Common myeloid progenitor, CD34-positive (primary cell): ENCODE measurements around the gene GFRA1.
"Not testable (repeated sequence)": the region's sequence is repeated elsewhere in the genome, so short reads cannot be mapped to it uniquely, and the experiment has no call there.

Source experiments
- CTCF ChIA-PET: fragments of 350-600 bp; sonication (Branson Sonifier 250); formaldehyde crosslinking; loops from one replicate; lab custom pipeline; 2021; ENCODE audit warnings: antibody characterized with exemption; lab: Charles Lee
- POLR2A ChIA-PET: fragments of 350-600 bp; sonication (Branson Sonifier 250); formaldehyde crosslinking; loops from one replicate; lab custom pipeline; 2021; ENCODE audit warnings: antibody characterized with exemption; lab: Charles Lee
- DNase-seq, 3 donors: peaks; one replicate each; pipeline versions ENCODE4 v3.0.0 to v3.0.0-alpha.2; 2013
- H3K27ac ChIP-seq, 2 experiments: 1 replicate in 1 of 2; 2 replicates in 1 of 2; pipeline ENCODE4 v1.7.0; 2013; ENCODE audit warnings: inconsistent platforms in 2 of 2, low read length in 2 of 2, mild to moderate bottlenecking in 2 of 2, low read depth in 1 of 2, moderate library complexity in 1 of 2; ENCODE audit not compliant: severe bottlenecking in 2 of 2, insufficient read depth in 1 of 2, poor library complexity in 1 of 2
- H3K27me3 ChIP-seq, 5 experiments: replicated peaks in 2 of 5; 1 replicate in 3 of 5; 2 replicates in 2 of 5; pipeline versions ENCODE4 v1.6.1 to v1.7.0; 2013; ENCODE audit warnings: low read length in 4 of 5, mild to moderate bottlenecking in 2 of 5, moderate library complexity in 2 of 5, inconsistent platforms in 1 of 5; ENCODE audit not compliant: insufficient read depth in 5 of 5, control insufficient read depth in 4 of 5
- H3K36me3 ChIP-seq, 4 experiments: 1 replicate in 2 of 4; 2 replicates in 2 of 4; pipeline versions ENCODE4 v1.6.1 to v1.7.0; 2013; ENCODE audit warnings: low read length in 3 of 4, control low read depth in 1 of 4, mild to moderate bottlenecking in 1 of 4; ENCODE audit not compliant: control insufficient read depth in 4 of 4, insufficient read depth in 4 of 4
- H3K4me1 ChIP-seq, 4 experiments: 1 replicate in 3 of 4; 2 replicates in 1 of 4; pipeline versions ENCODE4 v1.6.1 to v1.7.1; 2013; ENCODE audit warnings: low read length in 3 of 4, mild to moderate bottlenecking in 3 of 4, control low read depth in 1 of 4, inconsistent platforms in 1 of 4, moderate library complexity in 1 of 4; ENCODE audit not compliant: control insufficient read depth in 4 of 4, insufficient read depth in 4 of 4; ENCODE audit errors: control extremely low read depth in 1 of 4
- H3K4me3 ChIP-seq, 7 experiments: 1 replicate in 4 of 7; 2 replicates in 3 of 7; pipeline versions ENCODE4 v1.5.1 to v1.7.0; 2013; ENCODE audit warnings: mild to moderate bottlenecking in 7 of 7, low read length in 6 of 7, moderate library complexity in 6 of 7, inconsistent platforms in 2 of 7, low read depth in 2 of 7, control low read depth in 1 of 7; ENCODE audit not compliant: insufficient read depth in 4 of 7, control insufficient read depth in 1 of 7; ENCODE audit errors: extremely low read depth in 1 of 7
- H3K9me3 ChIP-seq, 5 experiments: 1 replicate in 4 of 5; 2 replicates in 1 of 5; pipeline versions ENCODE4 v1.6.1 to v1.7.1; 2013; ENCODE audit warnings: low read length in 4 of 5, mild to moderate bottlenecking in 2 of 5, inconsistent platforms in 1 of 5, low read depth in 1 of 5, moderate library complexity in 1 of 5; ENCODE audit not compliant: control insufficient read depth in 4 of 5, insufficient read depth in 2 of 5; ENCODE audit errors: control extremely low read depth in 1 of 5
- WGBS: methylation state at CpG from one replicate; pipeline ENCODE4 v1.1.5; 2013; ENCODE audit not compliant: insufficient coverage; 5-methylcytosine and 5-hydroxymethylcytosine counted together

Gene GFRA1

DNA sequence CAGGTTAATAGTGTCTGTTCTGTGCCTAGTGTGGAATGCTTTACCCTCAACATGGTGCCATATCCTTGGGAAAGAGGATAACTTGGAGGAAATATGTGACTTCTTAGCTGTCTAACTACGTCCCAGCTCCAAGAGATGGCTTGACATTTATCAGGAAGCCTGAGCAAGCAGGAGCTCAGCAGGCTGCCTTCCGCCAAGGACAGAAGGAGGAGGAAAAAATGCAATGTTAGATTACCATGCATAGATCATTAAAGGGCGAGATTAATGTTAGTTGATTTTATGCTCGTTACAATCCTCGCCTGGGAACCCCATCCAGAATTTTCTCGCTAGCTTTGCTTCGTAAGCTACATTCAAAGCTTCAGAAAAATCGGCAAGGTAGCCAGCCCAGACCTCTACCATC lies 97.8 kb downstream of the GFRA1 start:
- H3K4me3 ChIP-seq, result no peak overlapping the region
- H3K4me1 ChIP-seq, result no peaks in the 10 kb centered on the region
- no peaks in the 10 kb centered on the region for H3K27me3 ChIP-seq
- no peak overlapping the region for H3K27ac ChIP-seq
- 95% methylated on average over 8 of the region's 8 CpGs for WGBS
- no peak for DNase-seq
- CTCF ChIA-PET, result no interaction called here
- no peaks in the 10 kb centered on the region for H3K36me3 ChIP-seq
- no peaks in the 10 kb centered on the region for H3K9me3 ChIP-seq
- POLR2A ChIA-PET, result no interaction called here

GRCh38 chr10:116171505-116171904 lies 101.5 kb downstream of the GFRA1 start:
- no peak overlapping the region for H3K4me3 ChIP-seq
- H3K4me1 ChIP-seq, result no peaks in the 10 kb centered on the region
- H3K27me3 ChIP-seq, result no peaks in the 10 kb centered on the region
- no peak for DNase-seq
- no peak overlapping the region for H3K27ac ChIP-seq
- peaks cover 0 to 3% (median 0%) of the 10 kb centered on the region in 5 experiments for H3K9me3 ChIP-seq
- no peaks in the 10 kb centered on the region for H3K36me3 ChIP-seq
- ChIA-PET POLR2A (no interaction called here), CTCF (no interaction called here)
- WGBS, result 100% methylated on average over 4 of the region's 4 CpGs

DNA sequence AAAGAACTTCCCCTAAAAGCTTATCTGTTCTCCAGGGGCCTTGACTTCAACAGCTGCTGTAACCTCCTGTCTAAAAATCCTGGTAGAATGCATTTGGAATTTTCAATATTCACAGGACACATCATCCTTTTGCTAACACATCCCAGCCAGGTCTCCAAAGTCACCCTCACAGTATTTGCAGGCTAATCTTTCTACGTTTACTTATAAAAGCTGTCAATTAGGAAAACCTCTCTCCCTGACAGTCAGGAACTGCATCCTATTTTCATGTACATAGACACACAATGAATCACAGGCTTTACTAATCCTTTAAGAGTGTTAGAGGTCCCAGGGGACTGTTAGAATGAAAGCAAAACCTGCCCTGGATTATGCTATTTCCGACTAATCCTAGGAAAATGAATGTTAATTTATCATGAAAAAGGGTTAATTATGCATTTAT lies 102.2 kb downstream of the GFRA1 start:
- no peak for DNase-seq
- Histone ChIP-seq H3K27me3 (no peaks in the 10 kb centered on the region), H3K4me1 (no peaks in the 10 kb centered on the region), H3K9me3 (peaks cover 0 to 3% (median 0%) of the 10 kb centered on the region in 5 experiments), H3K4me3 (no peak overlapping the region), H3K36me3 (no peaks in the 10 kb centered on the region), H3K27ac (no peak overlapping the region)
- WGBS, result 65% methylated on average over 2 of the region's 2 CpGs
- POLR2A ChIA-PET, result no interaction called here
- CTCF ChIA-PET, result no interaction called here

- ChIA-PET CTCF (no interaction called here), POLR2A (no interaction called here)
- Histone ChIP-seq H3K27ac (no peak overlapping the region), H3K4me1 (no peaks in the 10 kb centered on the region), H3K9me3 (peaks cover 0 to 3% (median 0%) of the 10 kb centered on the region in 5 experiments), H3K36me3 (no peaks in the 10 kb centered on the region), H3K27me3 (no peaks in the 10 kb centered on the region), H3K4me3 (no peak overlapping the region)
- DNase-seq, result no peak
- WGBS, result 90% methylated on average over 3 of the region's 3 CpGs
Measured at GRCh38 chr10:116169782-116170445, 103.1 kb downstream of the GFRA1 start.

- POLR2A ChIA-PET, result no interaction called here
Measured at GRCh38 chr10:116168745-116169144, 104.3 kb downstream of the GFRA1 start.

GRCh38 chr10:116168329-116168728 lies 104.7 kb downstream of the GFRA1 start:
- WGBS, result 78% methylated on average over 1 of the region's 2 CpGs
- H3K9me3 ChIP-seq, result peaks cover 0 to 3% (median 2%) of the 10 kb centered on the region in 5 experiments
- ChIA-PET CTCF (no interaction called here), POLR2A (no interaction called here)
- DNase-seq, result no peak
- H3K27me3 ChIP-seq, result no peaks in the 10 kb centered on the region
- H3K4me3 ChIP-seq, result no peak overlapping the region
- no peaks in the 10 kb centered on the region for H3K4me1 ChIP-seq
- H3K27ac ChIP-seq, result no peak overlapping the region
- no peaks in the 10 kb centered on the region for H3K36me3 ChIP-seq

More at GRCh38 chr10:116168745-116169144, 104.3 kb downstream of the GFRA1 start:
- Histone ChIP-seq H3K27me3 (no peaks in the 10 kb centered on the region), H3K36me3 (no peaks in the 10 kb centered on the region), H3K4me1 (no peaks in the 10 kb centered on the region), H3K4me3 (no peak overlapping the region), H3K27ac (no peak overlapping the region), H3K9me3 (peaks cover 0 to 3% (median under 1%) of the 10 kb centered on the region in 5 experiments)
- CTCF ChIA-PET, result no interaction called here
- WGBS, result 100% methylated on average over 1 of the region's 1 CpG
- no peak for DNase-seq

- DNase-seq, H3K4me3 ChIP-seq, H3K36me3 ChIP-seq, H3K27me3 ChIP-seq, CTCF ChIA-PET, H3K4me1 ChIP-seq, H3K9me3 ChIP-seq, H3K27ac ChIP-seq, POLR2A ChIA-PET: not testable (repeated sequence)
Measured at GRCh38 chr10:116165941-116166340, 107.1 kb downstream of the GFRA1 start.
